ENCODE measurements around the gene IPPK. TPM values are rescaled to one million over a fixed set of nuclear protein-coding genes. Genes with fewer than 3 reads are reported as not detected.

Gene IPPK
- polyA plus RNA-seq, 3 donors, result 10.3 to 15.5 (median 10.5) TPM

DNA sequence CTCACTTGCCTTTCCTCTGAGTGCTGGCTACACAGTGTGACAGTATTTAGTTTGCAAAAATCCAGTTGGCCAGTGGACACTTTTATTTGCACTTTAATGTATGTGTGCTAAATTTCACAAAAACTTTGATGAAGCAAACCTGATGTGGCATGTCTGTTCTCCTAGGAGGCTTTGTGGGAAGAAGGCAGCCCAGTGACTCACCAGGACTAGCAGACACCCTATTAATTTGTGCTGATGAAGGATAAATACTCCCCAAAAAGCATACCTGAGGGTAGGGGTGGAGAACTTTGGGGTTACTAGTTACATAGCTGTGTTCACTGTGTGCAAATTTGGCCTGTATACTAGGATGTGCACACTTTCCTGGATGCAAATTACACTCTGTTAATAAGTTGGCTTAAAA is 39.3 kb upstream of the IPPK start:
- no peak for DNase-seq (ENCODE audit: extremely low read depth in 1 of 11, low read depth in 9 of 11, low spot score in 4 of 11)

GRCh38 chr9:92707530-92707929 is 37.6 kb upstream of the IPPK start:
- DNase-seq (ENCODE audit: extremely low read depth in 1 of 11, low read depth in 9 of 11, low spot score in 4 of 11), result no peak

GRCh38 chr9:92706218-92706940 is 36.4 kb upstream of the IPPK start:
- no peak for DNase-seq (ENCODE audit: extremely low read depth in 1 of 11, low read depth in 9 of 11, low spot score in 4 of 11)

GRCh38 chr9:92704528-92704927 is 34.6 kb upstream of the IPPK start:
- no peak for DNase-seq (ENCODE audit: extremely low read depth in 1 of 11, low read depth in 9 of 11, low spot score in 4 of 11)

DNA sequence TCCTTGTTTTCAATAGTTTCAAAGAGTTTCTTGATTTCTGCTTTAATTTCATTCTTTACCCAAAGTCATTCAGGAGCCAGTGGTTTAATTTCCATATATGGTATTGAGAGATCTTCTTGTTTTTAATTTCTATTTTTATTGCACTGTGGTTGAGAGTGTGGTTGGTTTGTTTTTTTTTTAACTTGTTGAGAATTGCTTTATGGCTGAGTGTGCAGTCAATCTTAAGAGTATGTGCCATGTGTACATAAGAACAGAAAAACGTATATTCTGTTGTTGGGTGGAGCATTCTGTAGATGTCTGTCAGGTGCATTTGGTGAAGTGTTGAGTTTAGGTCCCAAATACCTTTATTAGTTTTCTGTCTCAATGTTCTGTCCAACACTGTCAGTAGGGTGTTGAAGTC is 26.7 kb upstream of the IPPK start:
- no peak for DNase-seq (ENCODE audit: extremely low read depth in 1 of 11, low read depth in 9 of 11, low spot score in 4 of 11)

DNA sequence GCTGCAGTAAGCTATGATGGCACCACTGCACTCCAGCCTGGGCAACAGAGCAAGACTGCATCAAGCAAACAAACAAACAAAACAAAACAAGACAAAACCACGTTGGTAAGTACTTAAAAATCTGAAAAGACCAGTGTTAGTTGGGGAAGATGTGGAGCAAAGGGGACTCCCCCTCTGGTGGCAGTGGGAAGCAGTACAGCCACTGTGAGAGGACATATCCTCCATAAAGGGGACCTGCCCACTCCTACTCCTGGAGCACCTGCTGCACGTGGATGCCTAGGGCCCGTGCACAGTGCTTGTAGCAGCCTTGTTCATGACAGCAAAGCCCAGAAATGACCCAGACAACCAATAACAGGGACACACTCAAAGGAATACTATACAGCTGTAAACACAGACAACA is 17.0 kb upstream of the IPPK start:
- DNase-seq (ENCODE audit: extremely low read depth in 1 of 11, low read depth in 9 of 11, low spot score in 4 of 11), result no peak

DNA sequence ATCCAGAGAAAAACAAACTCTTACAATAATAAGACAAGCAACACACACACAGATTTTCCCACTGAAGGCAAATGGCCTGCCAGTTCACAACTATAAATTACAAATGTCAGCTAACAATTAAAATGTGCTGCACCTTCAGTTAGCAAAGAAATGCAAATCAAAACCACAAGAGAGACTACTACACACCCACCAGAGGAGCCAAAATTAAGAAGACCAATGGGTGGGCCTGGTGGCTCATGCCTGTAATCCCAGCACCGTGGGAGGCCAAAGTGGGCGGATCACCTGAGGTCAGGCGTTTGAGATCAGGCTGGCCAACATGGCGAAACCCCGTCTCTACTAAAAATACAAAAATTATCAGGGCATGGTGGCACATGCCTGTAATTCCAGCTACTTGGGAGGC is 15.1 kb upstream of the IPPK start:
- no peak for DNase-seq (ENCODE audit: extremely low read depth in 1 of 11, low read depth in 9 of 11, low spot score in 4 of 11)

GRCh38 chr9:92682269-92682668 is 12.3 kb upstream of the IPPK start:
- no peak for DNase-seq (ENCODE audit: extremely low read depth in 1 of 11, low read depth in 9 of 11, low spot score in 4 of 11)

- no peak for DNase-seq (ENCODE audit: extremely low read depth in 1 of 11, low read depth in 9 of 11, low spot score in 4 of 11)
These were observed 10.5 kb upstream of the IPPK start for GRCh38 chr9:92680166-92681119.

- DNase-seq (ENCODE audit: extremely low read depth in 1 of 11, low read depth in 9 of 11, low spot score in 4 of 11), result no peak
These were observed 9.7 kb upstream of the IPPK start for GRCh38 chr9:92679413-92680165.

- DNase-seq (ENCODE audit: extremely low read depth in 1 of 11, low read depth in 9 of 11, low spot score in 4 of 11), result peak in 1 of 11 donors; percentile 5
These were observed 1.4 kb upstream of the IPPK start for GRCh38 chr9:92671323-92671722.

- peak in 1 of 11 donors; percentile 1 for DNase-seq (ENCODE audit: extremely low read depth in 1 of 11, low read depth in 9 of 11, low spot score in 4 of 11)
These were observed 423 bp downstream of the IPPK start for GRCh38 chr9:92669527-92669889.

DNA sequence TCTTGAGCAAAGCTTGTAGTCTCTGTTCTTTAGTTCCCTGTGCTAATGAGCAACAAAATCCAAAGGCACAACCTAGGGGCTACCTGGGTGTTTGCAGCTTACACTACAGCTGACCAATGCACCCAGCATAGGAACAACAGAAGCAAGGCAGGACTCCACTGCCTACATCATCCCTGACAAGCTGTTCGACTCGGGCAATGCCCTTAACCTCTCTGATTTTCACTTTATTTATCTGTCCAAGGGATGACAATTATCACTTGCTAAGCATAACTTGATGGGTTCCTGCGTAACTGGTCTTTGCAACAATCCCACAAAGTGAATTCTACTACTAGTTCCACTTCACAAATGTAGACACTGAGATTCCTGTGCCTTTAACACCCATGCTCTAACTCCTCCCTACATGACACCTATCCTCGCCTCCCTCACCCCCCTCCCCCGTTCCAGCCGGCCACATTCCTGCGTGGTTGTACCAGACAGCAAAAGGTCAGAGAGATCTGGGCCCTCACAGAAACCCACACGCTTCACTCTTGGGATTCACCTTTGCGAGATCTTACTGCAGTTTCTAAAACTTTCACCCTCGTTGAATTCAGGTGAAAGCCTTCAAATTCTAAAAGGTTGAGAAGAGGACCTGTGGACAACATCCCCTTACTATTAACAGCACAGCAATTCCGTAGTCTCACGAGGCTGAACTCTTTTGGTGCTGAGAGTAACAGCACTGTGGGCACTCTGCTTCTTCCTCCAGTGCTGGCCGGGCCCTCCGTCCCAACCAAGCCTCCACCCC is 995 bp downstream of the IPPK start:
- peak in 4 of 11 donors; percentile 7 to 39 (median 20) for DNase-seq (ENCODE audit: extremely low read depth in 1 of 11, low read depth in 9 of 11, low spot score in 4 of 11)

DNA sequence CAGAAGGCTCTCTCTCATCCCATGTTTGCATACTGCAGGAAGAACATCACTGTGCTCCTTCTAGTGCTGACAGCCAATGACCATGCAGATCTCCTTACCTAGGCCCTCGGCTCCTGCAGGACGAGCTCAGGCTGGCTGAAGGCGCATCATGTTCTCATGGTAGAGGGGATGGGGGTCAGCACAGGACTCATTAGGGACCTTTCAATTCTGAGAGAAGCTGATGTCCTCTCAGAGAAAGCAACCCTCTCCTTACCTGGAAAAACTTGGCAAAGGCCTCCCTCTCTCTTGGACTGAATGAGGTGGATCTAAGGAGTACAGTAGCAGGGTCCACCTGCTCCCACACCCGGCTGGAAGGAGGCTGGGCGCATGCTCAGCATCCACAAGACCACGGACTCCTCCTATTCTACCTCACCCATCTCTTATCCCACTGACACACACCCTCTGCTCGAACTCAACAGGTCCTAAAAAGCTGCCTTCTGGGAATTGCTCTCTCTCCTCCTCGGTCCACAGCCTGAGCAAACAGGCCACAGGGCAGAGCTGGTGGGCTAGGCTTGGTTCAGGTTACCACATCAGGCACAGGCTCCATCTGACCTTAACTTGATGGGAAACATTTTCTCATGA is 2.9 kb downstream of the IPPK start:
- DNase-seq (ENCODE audit: extremely low read depth in 1 of 11, low read depth in 9 of 11, low spot score in 4 of 11), result no peak

DNA sequence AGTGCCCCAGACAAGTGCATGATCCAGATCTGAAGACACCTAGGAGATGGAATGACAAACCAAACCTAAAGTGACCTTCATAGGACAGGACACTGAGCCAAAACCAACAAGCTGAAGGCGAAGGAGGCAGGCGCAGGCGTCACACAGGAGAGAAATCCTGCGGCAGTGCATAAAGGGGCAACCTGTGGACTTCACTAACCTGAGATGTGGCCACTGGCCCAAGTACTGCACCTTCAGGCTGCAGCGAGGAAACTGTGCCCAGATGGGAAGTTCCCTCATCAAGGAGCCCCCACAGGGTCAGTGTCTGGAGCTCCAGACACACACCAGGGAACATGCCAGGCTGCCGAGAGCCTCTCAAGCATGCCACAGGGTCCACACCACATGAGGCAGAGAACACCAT is 3.7 kb downstream of the IPPK start:
- DNase-seq (ENCODE audit: extremely low read depth in 1 of 11, low read depth in 9 of 11, low spot score in 4 of 11), result no peak

GRCh38 chr9:92665836-92666235 is 4.1 kb downstream of the IPPK start:
- no peak for DNase-seq (ENCODE audit: extremely low read depth in 1 of 11, low read depth in 9 of 11, low spot score in 4 of 11)

DNA sequence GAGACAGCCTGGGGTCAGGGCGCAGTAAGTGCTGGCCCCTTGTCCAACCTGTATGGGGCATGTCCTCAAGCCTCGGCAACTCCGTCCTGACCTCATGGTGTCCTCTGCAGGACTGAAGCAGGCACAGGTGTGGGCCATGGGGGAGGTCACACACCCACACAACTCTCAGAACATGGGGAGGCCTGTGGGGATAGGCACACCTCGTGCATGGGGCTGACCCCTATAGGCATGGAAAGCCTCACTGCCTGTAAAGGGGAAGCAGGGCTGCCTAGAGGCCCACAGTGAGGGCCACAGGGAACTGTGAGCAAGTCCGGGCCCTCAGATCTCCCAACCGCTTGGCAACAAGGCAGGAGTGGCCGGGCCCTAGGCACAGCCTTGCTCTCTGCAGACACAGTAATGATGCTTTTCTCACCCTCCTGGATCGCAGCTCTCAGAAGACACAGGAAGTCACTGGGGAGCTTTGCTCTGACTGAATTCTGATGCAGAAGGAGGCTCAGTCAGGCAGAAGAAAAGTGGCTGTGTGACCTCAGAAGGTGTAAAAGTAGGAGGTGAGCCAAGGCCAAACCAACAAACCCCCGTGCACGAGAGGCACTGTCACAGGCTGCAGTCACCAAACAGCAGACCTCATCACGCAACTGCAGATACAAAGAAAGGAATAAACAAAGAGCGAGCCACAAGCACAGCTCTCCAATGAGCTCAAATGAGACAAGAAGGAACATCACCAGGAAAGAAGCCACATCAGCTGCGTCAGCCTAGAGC is 5.4 kb downstream of the IPPK start:
- no peak for DNase-seq (ENCODE audit: extremely low read depth in 1 of 11, low read depth in 9 of 11, low spot score in 4 of 11)

GRCh38 chr9:92663951-92664350 is 6.0 kb downstream of the IPPK start:
- DNase-seq (ENCODE audit: extremely low read depth in 1 of 11, low read depth in 9 of 11, low spot score in 4 of 11), result no peak

Measured in renal cortex interstitium (tissue), 11 donors.